Calu3 (cell line): Measurements from ENCODE around the gene RHOH. TPM values are rescaled to one million over a fixed set of nuclear protein-coding genes. Genes with fewer than 3 reads are reported as not detected.

Experiments
- BruUV-seq: library from RNA; stranded (reverse); fragments of 400-500 nt; replicated peaks from 2 replicates; lab custom pipeline; 2021; lab: Mats Ljungman, UMichigan
- CTCF ChIA-PET: fragments of 300-600 bp; sonication (Branson Sonifier 250); formaldehyde crosslinking; loops from one replicate; lab custom pipeline; 2022; ENCODE audit warnings: antibody characterized with exemption; lab: Charles Lee
- DNase-seq: peaks from one replicate; pipeline ENCODE4 v3.0.0; 2022
- H3K27ac Mint-ChIP-seq: one replicate; pipeline ENCODE4 v1.8.0; 2022; ENCODE audit warnings: mixed read lengths; ENCODE audit not compliant: unreplicated experiment
- H3K27me3 Mint-ChIP-seq: one replicate; pipeline ENCODE4 v1.8.0; 2022; ENCODE audit warnings: mixed read lengths; ENCODE audit not compliant: unreplicated experiment
- H3K36me3 Mint-ChIP-seq: one replicate; pipeline ENCODE4 v1.8.0; 2022; ENCODE audit warnings: mild to moderate bottlenecking, moderate library complexity, mixed read lengths; ENCODE audit not compliant: insufficient read depth, unreplicated experiment
- H3K4me1 Mint-ChIP-seq: one replicate; pipeline ENCODE4 v1.8.0; 2022; ENCODE audit warnings: mild to moderate bottlenecking, low read depth, mixed read lengths; ENCODE audit not compliant: unreplicated experiment
- H3K4me3 Mint-ChIP-seq: one replicate; pipeline ENCODE4 v1.8.0; 2022; ENCODE audit warnings: mild to moderate bottlenecking, low read depth, moderate library complexity, mixed read lengths; ENCODE audit not compliant: unreplicated experiment
- H3K9me3 Mint-ChIP-seq: one replicate; pipeline ENCODE4 v1.8.0; 2022; ENCODE audit warnings: low read depth, mixed read lengths; ENCODE audit not compliant: unreplicated experiment
- intact Hi-C: fragments of 100-400 bp; cut with micrococcal nuclease; formaldehyde crosslinking; loops from one replicate; pipeline ENCODE4 v1.10.0; 2022; ENCODE audit not compliant: unreplicated experiment
- total RNA-seq: library from RNA; stranded (reverse); gene quantifications from 2 replicates; pipeline ENCODE4 v1.2.3, GENCODE V29; 2022
- TF ChIP-seq, protein P1 (sequence below): fragments of 200-600 bp; IDR thresholded peaks from one replicate; pipeline ENCODE4 v1.8.0; 2022; ENCODE audit warnings: antibody characterized with exemption; ENCODE audit not compliant: unreplicated experiment

RHOH gene
- total RNA-seq, 1 experiment from 2014 or later, result not detected

DNA sequence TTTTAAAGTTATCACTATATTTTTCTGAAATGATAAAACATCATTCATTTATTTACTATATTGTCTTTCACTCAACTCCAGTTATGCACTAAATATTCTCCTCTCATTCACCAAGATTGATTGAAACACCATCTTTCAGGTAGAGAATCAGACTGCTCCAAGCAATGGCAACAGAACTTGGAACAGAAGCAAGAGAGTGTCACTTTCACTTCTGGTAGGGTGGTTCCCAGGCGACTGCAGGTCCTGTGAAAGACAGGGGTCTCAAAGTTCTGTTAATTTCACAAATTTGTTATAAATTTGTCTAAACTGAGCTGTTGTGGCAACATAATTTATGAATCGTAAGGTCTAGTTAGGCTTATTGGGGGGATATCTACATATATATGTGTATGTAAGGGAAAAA lies 47.8 kb downstream of the RHOH start:
- Mint-ChIP-seq H3K9me3 (no peaks in the 10 kb centered on the region), H3K36me3 (no peaks in the 10 kb centered on the region), H3K4me3 (no peak overlapping the region), H3K27ac (no peak overlapping the region), H3K4me1 (no peaks in the 10 kb centered on the region), H3K27me3 (no peaks in the 10 kb centered on the region)
- CTCF ChIA-PET, result no interaction called here
- intact Hi-C loops, result no loop called here
- TF ChIP-seq, protein P1, sequence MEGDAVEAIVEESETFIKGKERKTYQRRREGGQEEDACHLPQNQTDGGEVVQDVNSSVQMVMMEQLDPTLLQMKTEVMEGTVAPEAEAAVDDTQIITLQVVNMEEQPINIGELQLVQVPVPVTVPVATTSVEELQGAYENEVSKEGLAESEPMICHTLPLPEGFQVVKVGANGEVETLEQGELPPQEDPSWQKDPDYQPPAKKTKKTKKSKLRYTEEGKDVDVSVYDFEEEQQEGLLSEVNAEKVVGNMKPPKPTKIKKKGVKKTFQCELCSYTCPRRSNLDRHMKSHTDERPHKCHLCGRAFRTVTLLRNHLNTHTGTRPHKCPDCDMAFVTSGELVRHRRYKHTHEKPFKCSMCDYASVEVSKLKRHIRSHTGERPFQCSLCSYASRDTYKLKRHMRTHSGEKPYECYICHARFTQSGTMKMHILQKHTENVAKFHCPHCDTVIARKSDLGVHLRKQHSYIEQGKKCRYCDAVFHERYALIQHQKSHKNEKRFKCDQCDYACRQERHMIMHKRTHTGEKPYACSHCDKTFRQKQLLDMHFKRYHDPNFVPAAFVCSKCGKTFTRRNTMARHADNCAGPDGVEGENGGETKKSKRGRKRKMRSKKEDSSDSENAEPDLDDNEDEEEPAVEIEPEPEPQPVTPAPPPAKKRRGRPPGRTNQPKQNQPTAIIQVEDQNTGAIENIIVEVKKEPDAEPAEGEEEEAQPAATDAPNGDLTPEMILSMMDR, result no peak
- BruUV-seq, result no TSS peak
- DNase-seq, result no peak

DNA sequence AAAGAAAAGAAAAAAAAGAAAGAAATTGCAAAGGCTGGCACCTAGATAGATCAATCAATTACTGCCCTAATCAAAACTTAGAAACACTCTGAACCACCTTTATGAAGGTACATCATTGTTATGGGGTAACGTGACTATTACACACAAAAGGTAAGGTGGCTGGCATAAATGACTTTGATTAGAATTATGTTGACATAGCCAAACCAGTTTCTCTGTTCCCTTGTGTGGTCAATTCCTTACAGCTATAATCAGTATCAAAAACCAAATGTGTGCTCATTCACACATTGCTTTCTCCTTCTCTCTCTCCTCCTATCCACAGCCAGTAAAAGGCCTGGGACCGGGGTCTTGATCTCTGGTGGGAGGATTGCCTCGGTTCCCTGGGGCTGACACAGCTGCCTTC lies 48.7 kb downstream of the RHOH start:
- Mint-ChIP-seq H3K9me3 (no peaks in the 10 kb centered on the region), H3K4me3 (no peak overlapping the region)

DNA sequence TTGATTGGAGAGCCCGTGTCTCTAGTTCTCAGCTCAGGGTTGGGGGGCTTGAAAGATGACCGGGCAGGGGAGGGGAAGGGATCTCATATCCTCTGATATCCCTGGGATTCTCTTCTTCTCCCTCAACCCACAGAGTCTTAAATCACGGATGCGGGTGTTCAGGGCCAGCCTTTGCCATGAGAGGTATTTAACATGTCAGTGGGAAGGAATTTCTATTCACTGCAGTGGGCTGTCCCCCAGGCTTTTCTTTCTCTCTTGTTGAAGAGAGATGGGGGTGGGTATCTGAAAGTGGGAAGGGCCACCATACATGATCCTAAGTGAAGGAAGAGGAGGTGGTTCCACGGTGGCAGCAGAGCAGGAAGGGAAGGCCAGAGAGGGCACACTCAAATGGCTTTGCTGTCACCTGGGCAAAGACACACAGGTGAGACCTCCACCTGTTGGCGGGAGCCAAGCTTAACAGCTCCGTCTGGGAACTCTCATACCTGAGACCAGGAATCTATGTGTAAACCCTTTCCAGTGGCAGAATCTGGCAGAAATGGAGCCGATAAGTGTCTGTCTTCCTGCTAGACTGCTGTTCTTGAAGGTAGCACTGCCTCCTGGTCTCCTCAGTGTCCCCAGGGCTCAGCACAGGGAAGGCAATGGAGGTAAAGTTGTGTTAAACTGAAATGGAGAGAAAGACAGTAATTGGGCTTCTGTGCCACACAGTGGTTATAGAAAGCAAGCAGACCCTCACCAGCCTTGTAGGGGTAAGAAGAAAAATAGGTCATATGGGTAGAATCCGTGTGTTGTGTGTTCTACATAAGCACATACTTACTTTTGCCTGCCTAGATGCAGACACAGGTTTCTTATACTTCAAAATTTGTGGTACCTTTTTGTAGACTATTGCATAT lies 49.4 kb downstream of the RHOH start:
- Mint-ChIP-seq H3K4me1 (no peaks in the 10 kb centered on the region), H3K4me3 (no peak overlapping the region), H3K27me3 (no peaks in the 10 kb centered on the region), H3K27ac (no peak overlapping the region), H3K9me3 (no peaks in the 10 kb centered on the region), H3K36me3 (no peaks in the 10 kb centered on the region)
- no peak for DNase-seq
- CTCF ChIA-PET, result no interaction called here
- intact Hi-C loops, result no loop called here
- BruUV-seq, result no TSS peak
- TF ChIP-seq, protein P1, result no peak

More for the DNA sequence above, 48.7 kb downstream of the RHOH start:
- TF ChIP-seq, protein P1, result no peak
- no TSS peak for BruUV-seq
- intact Hi-C loops, result no loop called here
- H3K4me1 Mint-ChIP-seq, result no peaks in the 10 kb centered on the region
- no peaks in the 10 kb centered on the region for H3K36me3 Mint-ChIP-seq
- DNase-seq, result no peak
- CTCF ChIA-PET, result interaction anchor here (0.6 kb wide), 1 partner anchor 51 kb away, joined by 3 read pairs; no protein-coding TSS in a partner anchor
- no peak overlapping the region for H3K27ac Mint-ChIP-seq
- no peaks in the 10 kb centered on the region for H3K27me3 Mint-ChIP-seq

DNA sequence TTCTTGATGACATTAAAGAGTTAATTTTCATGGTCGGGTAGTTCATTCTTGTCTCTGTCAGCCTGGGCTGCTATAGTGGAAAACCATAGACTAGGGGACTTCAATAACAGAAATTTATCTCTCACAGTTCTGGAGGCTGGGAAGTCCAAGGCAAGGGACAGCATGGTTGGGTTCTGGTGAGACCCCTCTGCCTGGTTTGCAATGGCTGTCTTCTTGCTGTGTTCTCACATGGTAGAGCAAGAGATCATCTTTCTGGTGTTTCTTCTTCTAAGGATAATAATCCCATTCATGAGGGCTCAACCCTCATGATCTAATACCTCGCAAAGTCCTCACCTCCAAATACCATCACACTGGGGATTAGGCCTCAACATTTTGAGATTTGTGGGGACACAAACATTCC lies 50.1 kb downstream of the RHOH start:
- no peak overlapping the region for H3K27ac Mint-ChIP-seq
- H3K4me3 Mint-ChIP-seq, result no peak overlapping the region
- DNase-seq, result no peak
- H3K36me3 Mint-ChIP-seq, result no peaks in the 10 kb centered on the region
- TF ChIP-seq, protein P1, result no peak
- CTCF ChIA-PET, result interaction anchor here (0.6 kb wide), 1 partner anchor 97 kb away, joined by 3 read pairs; no protein-coding TSS in a partner anchor
- intact Hi-C loops, result no loop called here
- no peaks in the 10 kb centered on the region for H3K27me3 Mint-ChIP-seq
- BruUV-seq, result no TSS peak
- no peaks in the 10 kb centered on the region for H3K4me1 Mint-ChIP-seq
- no peaks in the 10 kb centered on the region for H3K9me3 Mint-ChIP-seq
